Measurements from ENCODE around the gene LRGUK. TPM values are rescaled to one million over a fixed set of nuclear protein-coding genes. Genes with fewer than 3 reads are reported as not detected.

The LRGUK gene
- total and polyA plus RNA-seq, 2 donors from 2014 or later: 0.19 to 3.8 TPM

DNA sequence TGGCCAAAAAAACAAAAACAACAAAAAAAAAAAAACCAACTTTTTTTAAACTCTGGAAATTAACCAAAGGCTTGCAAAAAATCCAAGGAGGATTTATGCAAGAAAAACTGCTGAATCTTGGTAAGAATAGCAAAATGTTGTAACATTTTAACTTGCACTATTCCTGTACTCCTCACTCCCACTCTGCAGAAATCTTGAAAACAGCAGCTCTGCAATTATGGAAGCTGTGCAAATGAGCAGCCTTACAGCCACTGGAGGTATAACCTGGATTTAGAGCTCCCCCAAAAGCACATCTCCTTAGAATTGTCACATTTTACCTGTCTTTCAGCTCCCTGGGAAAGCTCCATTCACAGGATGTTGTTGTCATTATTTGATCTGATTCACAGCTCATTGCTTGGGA lies 41.8 kb upstream of the LRGUK start:
- Histone ChIP-seq H3K9ac (ENCODE audit: low read length in 3 of 3) (no peak overlapping the region), H3K4me1 (ENCODE audit: control insufficient read depth in 2 of 3, insufficient read depth in 2 of 3, low read depth in 1 of 3, low read length in 3 of 3) (no peaks in the 10 kb centered on the region), H3K9me3 (ENCODE audit: control insufficient read depth in 2 of 3, insufficient read depth in 1 of 3, low read length in 3 of 3) (peaks cover 0 to 20% (median 5%) of the 10 kb centered on the region in 3 donors), H3K27ac (ENCODE audit: low read depth in 2 of 2, low read length in 2 of 2) (no peak overlapping the region), H3K36me3 (ENCODE audit: control insufficient read depth in 2 of 3, insufficient read depth in 3 of 3, low read length in 3 of 3) (no peaks in the 10 kb centered on the region), H3K4me3 (ENCODE audit: low read length in 3 of 3) (no peak overlapping the region), H3K27me3 (ENCODE audit: control insufficient read depth, insufficient read depth, low read length) (no peaks in the 10 kb centered on the region)
- FAIRE-seq (no peak), DNase-seq (no peak)
- intact Hi-C loops (cut with DNase I): no loop called here
- TF ChIP-seq, protein P1, sequence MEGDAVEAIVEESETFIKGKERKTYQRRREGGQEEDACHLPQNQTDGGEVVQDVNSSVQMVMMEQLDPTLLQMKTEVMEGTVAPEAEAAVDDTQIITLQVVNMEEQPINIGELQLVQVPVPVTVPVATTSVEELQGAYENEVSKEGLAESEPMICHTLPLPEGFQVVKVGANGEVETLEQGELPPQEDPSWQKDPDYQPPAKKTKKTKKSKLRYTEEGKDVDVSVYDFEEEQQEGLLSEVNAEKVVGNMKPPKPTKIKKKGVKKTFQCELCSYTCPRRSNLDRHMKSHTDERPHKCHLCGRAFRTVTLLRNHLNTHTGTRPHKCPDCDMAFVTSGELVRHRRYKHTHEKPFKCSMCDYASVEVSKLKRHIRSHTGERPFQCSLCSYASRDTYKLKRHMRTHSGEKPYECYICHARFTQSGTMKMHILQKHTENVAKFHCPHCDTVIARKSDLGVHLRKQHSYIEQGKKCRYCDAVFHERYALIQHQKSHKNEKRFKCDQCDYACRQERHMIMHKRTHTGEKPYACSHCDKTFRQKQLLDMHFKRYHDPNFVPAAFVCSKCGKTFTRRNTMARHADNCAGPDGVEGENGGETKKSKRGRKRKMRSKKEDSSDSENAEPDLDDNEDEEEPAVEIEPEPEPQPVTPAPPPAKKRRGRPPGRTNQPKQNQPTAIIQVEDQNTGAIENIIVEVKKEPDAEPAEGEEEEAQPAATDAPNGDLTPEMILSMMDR (IDR thresholded peaks at IDR 0.05; ENCODE audit: borderline replicate concordance, extremely low read depth, insufficient read depth): no peak

GRCh38 chr7:134086998-134087735 lies 40.0 kb upstream of the LRGUK start:
- Histone ChIP-seq H3K9me3 (ENCODE audit: control insufficient read depth in 2 of 3, insufficient read depth in 1 of 3, low read length in 3 of 3) (peaks cover 0 to 24% (median 5%) of the 10 kb centered on the region in 3 donors), H3K4me1 (ENCODE audit: control insufficient read depth in 2 of 3, insufficient read depth in 2 of 3, low read depth in 1 of 3, low read length in 3 of 3) (no peaks in the 10 kb centered on the region), H3K36me3 (ENCODE audit: control insufficient read depth in 2 of 3, insufficient read depth in 3 of 3, low read length in 3 of 3) (no peaks in the 10 kb centered on the region), H3K27ac (ENCODE audit: low read depth in 2 of 2, low read length in 2 of 2) (no peak overlapping the region), H3K4me3 (ENCODE audit: low read length in 3 of 3) (no peak overlapping the region), H3K9ac (ENCODE audit: low read length in 3 of 3) (no peak overlapping the region), H3K27me3 (ENCODE audit: control insufficient read depth, insufficient read depth, low read length) (no peaks in the 10 kb centered on the region)
- intact Hi-C loops (cut with DNase I): no loop called here
- TF ChIP-seq, protein P1 (IDR thresholded peaks at IDR 0.05; ENCODE audit: borderline replicate concordance, extremely low read depth, insufficient read depth): no peak
- no peak for FAIRE-seq
- no peak for DNase-seq

DNA sequence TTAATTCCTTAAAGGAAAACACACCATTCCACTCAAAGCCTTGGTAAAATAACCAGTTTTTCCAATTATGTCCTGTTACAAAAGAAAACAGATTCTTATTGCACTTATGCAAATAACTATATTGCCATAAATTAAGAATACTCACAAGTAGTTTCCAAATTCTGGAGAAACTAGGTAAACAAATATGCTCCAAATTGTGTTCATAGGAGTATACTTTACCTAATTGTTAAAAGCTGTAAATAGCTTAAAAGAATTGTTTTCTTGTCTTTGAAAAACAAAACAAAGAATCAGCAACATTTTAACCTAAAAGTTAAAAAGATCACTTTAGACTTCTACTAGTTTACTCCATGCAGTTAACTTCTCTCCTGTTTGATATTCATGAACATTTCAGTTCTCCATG lies 38.9 kb upstream of the LRGUK start:
- intact Hi-C loops (cut with DNase I): no loop called here
- H3K9me3 ChIP-seq (ENCODE audit: control insufficient read depth in 2 of 3, insufficient read depth in 1 of 3, low read length in 3 of 3): peaks cover 0 to 24% (median 5%) of the 10 kb centered on the region in 3 donors
- no peak for DNase-seq

More for the DNA sequence above, 38.9 kb upstream of the LRGUK start:
- FAIRE-seq: no peak
- H3K9ac ChIP-seq (ENCODE audit: low read length in 3 of 3): no peak overlapping the region
- no peaks in the 10 kb centered on the region for H3K27me3 ChIP-seq (ENCODE audit: control insufficient read depth, insufficient read depth, low read length)
- no peaks in the 10 kb centered on the region for H3K36me3 ChIP-seq (ENCODE audit: control insufficient read depth in 2 of 3, insufficient read depth in 3 of 3, low read length in 3 of 3)
- H3K4me1 ChIP-seq (ENCODE audit: control insufficient read depth in 2 of 3, insufficient read depth in 2 of 3, low read depth in 1 of 3, low read length in 3 of 3): no peaks in the 10 kb centered on the region
- no peak overlapping the region for H3K4me3 ChIP-seq (ENCODE audit: low read length in 3 of 3)
- H3K27ac ChIP-seq (ENCODE audit: low read depth in 2 of 2, low read length in 2 of 2): no peak overlapping the region
- TF ChIP-seq, protein P1 (IDR thresholded peaks at IDR 0.05; ENCODE audit: borderline replicate concordance, extremely low read depth, insufficient read depth): no peak

Measured in kidney (tissue), 14 donors.